ENCODE data around the gene PTPN20.
"Not testable (repeated sequence)": the region's sequence is repeated elsewhere in the genome, so short reads cannot be mapped to it uniquely, and the experiment has no call there.

PTPN20 gene

GRCh38 chr10:46960742-46961141, 49.5 kb downstream of the PTPN20 start:
- DNase-seq = not testable (repeated sequence)

DNA sequence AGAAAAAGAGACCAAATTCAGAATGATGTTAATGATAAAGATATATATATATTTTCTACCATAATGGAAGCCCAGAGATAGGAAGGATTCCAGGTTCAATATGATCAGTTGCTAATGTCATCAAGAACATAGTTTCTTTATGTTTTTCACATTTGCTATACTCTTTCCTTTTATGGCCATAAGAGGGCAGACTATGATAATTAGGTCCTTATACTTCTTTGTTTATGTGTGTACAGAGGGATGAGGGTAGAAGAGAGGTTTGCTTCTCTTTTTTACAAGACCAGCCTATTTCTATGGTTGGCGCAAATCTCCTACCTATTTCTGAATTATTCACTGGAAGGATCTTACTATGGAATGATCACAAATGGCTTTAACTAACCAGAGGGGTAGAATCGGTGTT, 52.1 kb downstream of the PTPN20 start:
- not testable (repeated sequence) for DNase-seq

DNA sequence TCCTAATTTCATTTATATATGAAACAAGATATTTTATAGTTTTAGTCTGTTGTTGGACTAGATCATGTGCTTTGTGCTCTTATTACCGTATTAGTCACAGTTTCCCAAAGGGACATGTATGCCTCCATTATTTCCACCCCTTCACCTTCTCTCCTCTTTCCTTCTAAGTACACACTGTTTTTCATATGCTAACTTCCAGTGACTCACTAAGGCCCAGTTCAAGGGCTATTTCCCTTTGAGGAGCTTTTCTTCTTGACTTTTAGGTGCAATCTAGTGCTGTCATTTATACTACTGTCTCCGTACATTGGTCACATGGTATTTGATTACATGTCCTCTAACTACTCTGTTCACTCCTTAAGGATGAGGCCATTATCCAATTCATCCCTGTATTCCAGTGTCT, 55.8 kb downstream of the PTPN20 start:
- not testable (repeated sequence) for DNase-seq

GRCh38 chr10:46980223-46980622, 69.0 kb downstream of the PTPN20 start:
- not testable (repeated sequence) for DNase-seq

- not testable (repeated sequence) for DNase-seq
Observed at GRCh38 chr10:46987233-46987924, 76.2 kb downstream of the PTPN20 start.

DNA sequence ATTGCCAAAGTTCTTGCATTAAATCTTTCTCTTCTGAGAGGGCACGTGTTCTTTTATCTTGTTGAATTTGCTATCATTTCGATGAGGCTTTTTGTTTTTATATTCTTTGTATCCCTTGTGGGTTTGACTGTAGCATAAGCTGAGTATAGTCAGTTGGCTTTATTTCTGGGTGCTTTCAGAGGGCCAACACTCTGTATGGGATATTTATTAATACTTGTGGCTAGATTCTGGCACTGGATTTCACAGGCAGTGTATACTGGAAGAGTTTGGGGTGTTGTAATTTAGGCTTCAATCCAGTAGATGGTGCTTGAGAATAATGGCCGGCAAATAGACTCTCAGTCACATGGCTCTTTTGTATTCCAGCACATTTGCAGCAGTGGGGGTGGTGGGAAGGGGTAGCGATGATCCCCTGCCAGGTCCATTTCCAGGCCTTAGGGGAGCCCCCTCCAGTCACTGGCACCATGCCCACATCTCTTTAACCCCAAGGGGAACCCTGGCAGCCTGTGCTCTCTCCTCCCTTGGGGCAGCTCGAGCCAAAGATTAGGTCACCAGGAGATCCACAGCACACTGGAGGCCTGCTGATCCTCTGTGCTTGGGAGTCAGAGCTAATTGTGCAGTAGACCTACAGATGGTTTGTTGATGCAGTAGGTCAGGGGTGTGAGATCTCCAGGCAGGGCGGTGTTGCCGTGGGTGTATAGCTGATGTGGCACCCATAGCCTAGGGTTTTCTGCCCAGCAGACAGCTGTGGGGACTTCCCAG, 81.8 kb downstream of the PTPN20 start:
- DNase-seq = no peak

DNA sequence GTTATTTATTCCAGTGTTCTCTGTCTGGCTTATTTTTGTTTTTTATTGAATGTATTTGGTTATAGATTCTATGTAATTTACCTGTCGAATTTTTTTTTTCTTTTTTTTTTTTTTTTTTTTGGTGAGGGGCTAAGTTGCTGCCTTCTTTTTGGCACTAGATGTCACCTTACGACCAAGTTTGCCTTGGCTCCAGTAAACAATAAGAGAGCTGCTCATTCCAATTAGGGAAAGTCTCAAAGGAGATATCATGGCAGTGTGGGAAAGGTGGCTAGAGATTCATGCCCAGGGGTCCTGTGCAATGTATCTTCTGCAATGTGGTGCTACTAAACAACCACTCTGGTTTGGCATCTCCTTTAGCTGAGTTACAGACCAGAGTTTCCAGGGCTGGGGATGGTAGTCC, 84.0 kb downstream of the PTPN20 start:
- no peak for DNase-seq

GRCh38 chr10:46998192-46998591, 87.0 kb downstream of the PTPN20 start:
- DNase-seq = no peak

DNA sequence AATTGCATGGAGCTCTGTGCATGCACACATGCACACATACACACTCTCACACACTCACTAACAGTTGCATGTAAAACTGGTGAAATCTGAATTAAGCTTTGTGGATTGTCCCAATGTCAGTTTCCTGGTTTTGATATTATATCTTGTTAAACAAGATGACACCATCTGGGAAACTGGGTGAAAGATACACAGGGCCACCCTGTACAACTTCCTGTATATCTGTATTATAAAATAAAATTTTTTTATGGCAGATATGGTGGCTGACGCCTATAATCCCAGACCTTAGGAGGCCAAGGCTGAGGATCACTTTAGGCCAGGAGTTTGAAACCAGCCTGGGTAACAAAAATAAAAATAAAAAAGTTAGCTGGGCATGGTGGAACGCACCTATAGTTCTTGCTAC, 87.4 kb downstream of the PTPN20 start:
- no peak for DNase-seq

DNA sequence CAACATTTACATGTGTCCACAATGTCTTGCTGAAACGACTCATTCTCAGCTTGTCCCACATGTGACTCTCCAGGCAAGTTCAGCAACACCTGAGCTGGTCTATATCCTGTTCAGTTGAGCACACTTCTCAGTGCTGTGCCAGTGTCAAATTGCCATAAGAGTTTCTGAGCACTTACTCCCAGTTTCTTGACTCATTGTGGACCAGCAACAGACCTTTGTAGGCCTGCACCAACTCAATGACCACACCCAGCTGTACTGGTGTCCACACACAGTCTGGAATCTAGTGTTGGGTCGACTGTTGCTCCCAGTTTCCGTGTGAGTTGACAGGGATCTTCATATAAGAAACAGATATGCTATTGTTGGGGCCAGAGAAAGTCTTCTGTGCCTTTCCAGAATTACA, 88.0 kb downstream of the PTPN20 start:
- no peak for DNase-seq

- no peak for DNase-seq
Observed at GRCh38 chr10:47008769-47009168, 97.5 kb downstream of the PTPN20 start.

DNA sequence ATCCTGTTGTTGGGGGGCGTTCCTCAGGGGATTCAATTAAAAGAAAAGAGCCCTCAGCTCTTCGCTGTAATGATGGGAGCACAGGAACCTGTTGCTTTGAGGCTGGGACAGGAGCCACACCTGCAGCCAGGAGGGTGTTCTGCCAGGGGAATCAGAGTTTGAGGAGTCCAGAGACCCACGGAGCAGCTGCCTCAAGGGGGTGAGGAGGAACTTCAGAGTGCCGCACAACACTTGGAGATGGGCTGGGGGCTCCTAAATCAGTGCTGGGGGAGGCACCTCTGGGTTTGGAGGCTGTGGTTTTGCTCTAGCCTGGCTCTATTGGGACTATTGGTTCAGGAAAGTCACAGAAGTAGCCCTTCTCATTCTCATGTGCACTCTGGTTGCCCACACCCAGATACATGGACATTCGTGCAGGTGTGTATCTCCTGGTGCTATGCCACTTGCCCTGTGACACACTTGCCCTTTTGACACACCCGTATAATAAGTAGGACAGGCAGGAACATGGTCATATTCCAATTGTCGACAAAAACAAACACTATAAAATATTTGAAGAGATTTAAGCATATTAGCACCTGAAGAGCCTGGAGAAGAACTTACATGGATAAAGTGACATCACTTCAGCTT, 98.1 kb downstream of the PTPN20 start:
- DNase-seq = no peak

DNA sequence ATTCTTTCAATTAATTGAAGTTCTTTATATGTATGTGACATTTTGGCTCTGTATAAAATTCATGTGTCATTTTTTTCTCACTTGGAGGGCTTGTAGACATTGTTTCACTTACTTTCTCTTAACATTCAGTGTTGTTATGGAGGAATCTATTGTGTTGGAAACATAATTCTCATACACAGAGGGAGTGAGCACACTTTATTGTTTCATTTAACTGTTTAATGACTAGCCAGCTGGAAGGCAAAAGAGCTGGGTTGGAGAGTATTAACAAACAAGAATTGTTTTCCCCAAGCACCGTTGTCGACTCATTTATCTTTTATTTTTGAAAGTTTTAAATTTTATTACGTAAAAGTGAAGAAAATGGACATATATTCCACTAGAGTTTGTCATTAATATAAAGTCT, 98.8 kb downstream of the PTPN20 start:
- no peak for DNase-seq

DNA sequence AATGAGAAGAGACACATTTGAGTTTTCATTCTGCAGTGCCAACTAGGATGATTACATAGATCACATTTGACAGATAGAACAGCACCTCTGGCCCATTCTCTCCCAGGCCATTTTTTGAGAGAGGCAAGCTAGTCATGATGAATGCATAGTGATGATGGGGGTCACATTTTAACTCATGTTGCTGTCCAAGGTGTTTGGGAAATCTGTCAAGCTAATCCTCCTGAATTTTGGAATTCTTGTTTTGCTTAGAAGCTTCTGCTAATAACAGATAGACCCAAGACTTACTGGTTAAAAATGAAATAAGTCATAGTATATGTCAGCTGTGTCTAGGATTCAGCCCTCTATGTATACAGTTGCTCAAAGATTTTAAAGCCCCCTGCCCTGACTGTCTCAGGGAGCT, 101.0 kb downstream of the PTPN20 start:
- DNase-seq = no peak

DNA sequence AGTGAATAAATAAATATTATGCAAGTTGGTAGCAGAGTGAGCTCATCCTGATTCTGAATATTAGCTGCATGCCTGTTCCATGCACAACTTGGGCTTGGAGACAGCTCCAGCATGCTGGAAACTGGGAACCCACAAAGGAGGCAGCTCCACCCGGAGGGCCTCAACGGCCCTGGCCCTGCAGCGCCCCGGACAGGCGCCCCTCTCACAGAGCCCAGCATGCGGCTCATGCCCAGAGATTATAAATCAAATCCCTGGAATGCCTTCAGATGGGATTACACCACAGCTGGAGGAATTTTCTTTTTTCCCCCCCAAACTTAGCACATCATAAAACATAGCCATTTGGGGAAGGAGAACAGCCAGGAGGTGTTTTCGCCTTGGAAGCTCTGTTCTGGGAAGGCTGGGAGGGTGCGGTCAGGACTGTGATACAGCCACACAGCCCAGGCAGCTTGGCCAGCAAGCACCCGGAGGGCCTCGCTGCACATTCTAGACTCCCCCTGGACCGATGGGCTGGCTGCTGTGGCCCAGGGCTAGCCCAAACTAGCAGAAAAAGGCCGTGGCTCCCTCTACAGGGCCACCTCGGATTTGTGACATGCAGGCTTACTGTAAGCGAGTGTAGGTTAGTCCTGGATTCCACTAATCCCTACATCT, 102.4 kb downstream of the PTPN20 start:
- DNase-seq = no peak

- no peak for DNase-seq
Observed at GRCh38 chr10:47015404-47015803, 104.2 kb downstream of the PTPN20 start.

DNA sequence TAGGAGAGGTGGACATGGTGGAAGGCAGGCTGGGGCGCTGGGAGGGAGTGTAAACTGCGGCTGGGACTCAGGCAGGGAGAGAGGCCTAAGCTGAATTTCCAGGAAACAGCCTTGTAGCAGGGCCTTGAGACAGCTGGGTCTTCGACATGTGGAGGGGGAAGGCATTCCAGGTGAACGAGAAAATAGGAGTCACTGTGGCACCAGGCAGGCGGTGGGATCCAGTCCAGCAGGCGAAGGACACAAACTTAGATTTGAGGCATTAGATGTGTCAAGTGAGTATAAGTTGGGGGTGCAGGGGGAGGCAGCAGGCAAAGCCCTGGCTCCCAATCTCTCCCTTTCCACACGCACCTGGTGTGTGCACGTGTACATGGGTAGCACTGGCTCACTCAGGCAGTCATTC, 105.3 kb downstream of the PTPN20 start:
- no peak for DNase-seq

GRCh38 chr10:47018026-47018735, 107.0 kb downstream of the PTPN20 start:
- DNase-seq = no peak

DNA sequence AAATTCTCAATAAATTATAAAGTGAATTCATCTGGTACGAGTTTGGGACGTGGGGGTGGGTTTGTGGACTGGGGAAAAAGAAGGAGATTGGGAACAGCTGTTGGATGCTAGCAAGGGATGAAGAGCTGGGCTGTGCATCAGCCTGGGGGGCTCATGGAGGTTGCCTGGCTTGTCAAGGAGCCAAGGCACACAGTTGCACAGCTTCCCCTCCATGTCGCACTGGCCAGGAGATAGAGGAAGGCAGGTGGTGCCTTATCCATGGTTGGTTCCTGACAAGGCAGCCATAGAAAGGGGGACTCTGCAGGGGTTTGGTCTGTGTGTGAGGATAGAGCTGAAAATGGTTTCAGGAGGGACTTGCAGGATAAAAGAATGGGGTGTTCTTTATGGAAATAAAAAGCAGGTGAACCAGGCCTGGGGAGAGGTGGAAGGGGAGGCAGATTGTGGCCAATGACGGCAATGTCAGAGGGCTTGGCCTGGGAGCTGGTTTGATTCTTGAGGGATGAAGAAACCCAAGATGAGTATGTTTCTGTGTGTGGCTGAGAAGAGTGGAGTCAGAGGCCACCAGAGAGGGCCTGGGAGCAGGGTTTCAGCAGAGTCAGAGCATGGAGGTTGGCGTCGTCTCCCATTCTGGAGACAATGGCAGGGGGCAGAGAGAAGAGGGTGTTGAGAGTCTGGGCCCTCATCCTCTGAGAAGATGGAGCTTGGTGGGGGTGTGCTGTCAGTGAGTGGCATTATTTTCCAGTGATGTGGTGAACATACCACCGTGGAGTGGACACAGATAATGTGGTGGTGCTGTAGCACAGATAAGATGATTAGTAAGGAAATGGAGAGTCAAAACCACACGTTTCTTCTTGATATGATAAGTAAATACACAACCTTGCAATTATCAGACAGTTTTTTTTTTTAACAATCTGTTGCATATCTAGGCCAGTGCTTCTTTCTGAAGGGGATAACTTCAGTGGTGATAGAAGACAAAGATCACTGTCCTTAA, 108.2 kb downstream of the PTPN20 start:
- DNase-seq = peak in 1 of 2 experiments; percentile 5

DNA sequence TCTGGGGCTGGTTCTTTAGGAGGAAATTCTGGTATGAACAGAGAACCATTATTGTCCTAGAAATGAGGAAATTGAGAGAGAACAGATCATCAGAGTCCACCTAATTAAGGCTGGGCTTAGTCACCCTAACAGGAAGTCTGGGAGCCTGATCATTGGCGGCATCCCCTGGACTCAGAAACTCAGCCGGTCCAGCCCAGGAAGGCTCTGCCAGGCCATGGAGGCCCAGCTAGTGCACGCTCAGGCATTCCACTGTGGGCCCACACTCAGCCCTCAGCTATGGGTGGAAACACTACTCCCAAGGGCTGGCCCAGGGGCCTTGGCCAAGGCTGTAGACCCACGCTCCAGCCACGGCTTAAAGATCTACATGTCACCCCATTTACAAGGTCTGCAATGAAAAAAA, 109.2 kb downstream of the PTPN20 start:
- peak in 1 of 2 experiments; percentile 15 for DNase-seq

GRCh38 chr10:47021850-47022249, 110.6 kb downstream of the PTPN20 start:
- DNase-seq = peak; percentile 10 to 15
